PC-9 (cell line): ENCODE results near the gene SPHK1.

Experiments used
- CTCF ChIP-seq: fragments of 200-600 bp; sonication (generic); conservative IDR thresholded peaks from 2 replicates; pipeline ENCODE4 v1.6.1; 2017; ENCODE audit warnings: mixed run types, antibody characterized with exemption, mild to moderate bottlenecking, moderate library complexity
- EZH2 ChIP-seq: fragments of 200-600 bp; sonication (generic); IDR thresholded peaks from 2 replicates; pipeline ENCODE4 v1.8.0; 2017; ENCODE audit warnings: antibody characterized with exemption, low read depth

- TF ChIP-seq CTCF: no peak
- TF ChIP-seq EZH2: no peak
Observed at GRCh38 chr17:76394166-76394565, 9.8 kb downstream of the SPHK1 start.
